Stomach (tissue), 4 donors: Measurements from ENCODE around the gene AUTS2.

Experiments used
- POLR2A ChIP-seq, 4 donors: fragments of 450-650 bp; IDR thresholded peaks; one replicate each; pipeline ENCODE4 v1.6.1; 2016; ENCODE audit warnings: antibody characterized with exemption in 4 of 4, control low read depth in 2 of 4, mild to moderate bottlenecking in 1 of 4, moderate library complexity in 1 of 4
- POLR2AphosphoS5 ChIP-seq, 3 donors: sonication (generic); formaldehyde crosslinking; IDR thresholded peaks; one replicate each; pipeline ENCODE4 v1.6.1; 2016; ENCODE audit warnings: antibody characterized with exemption in 3 of 3
- TF ChIP-seq, protein P1 (sequence below), 7 experiments: fragments of 450-650 bp in 4 of 7; fragments of 200-600 bp in 3 of 7; sonication (generic) in 3 of 7; IDR thresholded peaks; one replicate each; pipeline ENCODE4 v1.5.1; 2016 to 2019; ENCODE audit warnings: antibody characterized with exemption in 7 of 7, control low read depth in 2 of 7, mild to moderate bottlenecking in 1 of 7

- TF ChIP-seq, protein P1, sequence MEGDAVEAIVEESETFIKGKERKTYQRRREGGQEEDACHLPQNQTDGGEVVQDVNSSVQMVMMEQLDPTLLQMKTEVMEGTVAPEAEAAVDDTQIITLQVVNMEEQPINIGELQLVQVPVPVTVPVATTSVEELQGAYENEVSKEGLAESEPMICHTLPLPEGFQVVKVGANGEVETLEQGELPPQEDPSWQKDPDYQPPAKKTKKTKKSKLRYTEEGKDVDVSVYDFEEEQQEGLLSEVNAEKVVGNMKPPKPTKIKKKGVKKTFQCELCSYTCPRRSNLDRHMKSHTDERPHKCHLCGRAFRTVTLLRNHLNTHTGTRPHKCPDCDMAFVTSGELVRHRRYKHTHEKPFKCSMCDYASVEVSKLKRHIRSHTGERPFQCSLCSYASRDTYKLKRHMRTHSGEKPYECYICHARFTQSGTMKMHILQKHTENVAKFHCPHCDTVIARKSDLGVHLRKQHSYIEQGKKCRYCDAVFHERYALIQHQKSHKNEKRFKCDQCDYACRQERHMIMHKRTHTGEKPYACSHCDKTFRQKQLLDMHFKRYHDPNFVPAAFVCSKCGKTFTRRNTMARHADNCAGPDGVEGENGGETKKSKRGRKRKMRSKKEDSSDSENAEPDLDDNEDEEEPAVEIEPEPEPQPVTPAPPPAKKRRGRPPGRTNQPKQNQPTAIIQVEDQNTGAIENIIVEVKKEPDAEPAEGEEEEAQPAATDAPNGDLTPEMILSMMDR (IDR thresholded peaks at IDR 0.05): no peak
- TF ChIP-seq POLR2A (IDR thresholded peaks at IDR 0.05): no peak
- no peak for TF ChIP-seq POLR2AphosphoS5 (IDR thresholded peaks at IDR 0.05)
These were observed 535.9 kb downstream of the AUTS2 start for GRCh38 chr7:70134029-70134770.
